Eye (tissue), 1 donor: ENCODE data around the gene CACNA1A.
"Not testable (repeated sequence)": the region's sequence is repeated elsewhere in the genome, so short reads cannot be mapped to it uniquely, and the experiment has no call there.

Source experiments
- DNase-seq: peaks from one replicate; pipeline ENCODE4 v3.0.0-alpha.2; 2015

Gene CACNA1A

DNA sequence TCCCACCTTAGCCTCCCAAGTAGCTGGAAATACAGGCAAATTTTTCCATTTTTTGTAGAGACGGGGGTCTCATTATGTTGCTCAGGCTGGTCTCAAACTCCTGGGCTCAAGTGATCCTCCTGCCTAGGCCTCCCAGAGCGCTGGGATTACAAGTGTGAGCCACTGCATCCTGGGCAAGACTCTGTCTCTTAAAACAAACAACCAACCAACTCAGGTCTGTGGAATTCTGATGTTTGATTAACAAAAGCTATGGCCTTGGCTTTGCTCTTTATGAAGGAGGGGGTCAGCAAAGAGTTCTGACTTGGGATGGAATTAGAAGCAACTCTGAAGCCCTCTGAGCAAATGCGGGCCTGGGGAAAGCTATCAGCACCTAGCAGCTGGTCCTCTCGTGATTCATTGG is 238.4 kb downstream of the CACNA1A start:
- no peak for DNase-seq

DNA sequence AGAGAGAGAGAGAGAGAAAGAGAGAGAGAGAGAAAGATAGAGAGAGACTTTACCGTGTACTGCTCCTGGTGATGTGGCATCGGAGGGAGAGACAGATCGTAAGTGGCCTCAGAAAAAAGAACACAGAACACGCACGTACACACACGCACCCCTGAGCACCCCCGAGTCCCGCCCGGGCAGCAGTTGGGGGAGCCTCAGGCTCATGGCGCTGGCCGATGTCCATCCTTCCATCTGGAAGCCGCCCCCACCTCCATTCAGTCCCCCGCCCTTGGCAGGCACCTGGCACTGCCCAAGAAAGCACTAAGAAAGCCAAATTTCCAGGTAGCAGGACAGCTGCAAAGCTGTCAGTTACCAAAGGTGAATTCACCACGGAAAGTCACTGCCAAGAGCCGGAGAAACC is 239.1 kb downstream of the CACNA1A start:
- DNase-seq: no peak

DNA sequence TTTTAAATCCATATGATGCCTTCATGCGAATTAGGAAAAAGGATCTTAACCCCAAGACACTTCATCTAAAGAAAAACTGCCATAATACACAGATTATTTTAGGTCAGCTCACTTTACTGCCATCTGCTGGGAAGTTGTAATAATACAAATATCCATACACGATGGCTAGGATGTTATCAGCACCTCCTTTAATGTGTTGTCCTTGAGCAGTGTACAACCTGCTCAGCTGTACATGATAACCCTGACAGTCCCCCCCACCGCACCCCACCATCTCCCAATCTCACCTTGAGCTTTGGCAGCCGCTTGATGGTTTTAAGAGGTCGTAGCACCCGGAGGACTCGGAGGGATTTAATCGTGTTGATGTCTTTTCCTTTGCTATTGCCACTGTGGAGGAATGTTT is 243.8 kb downstream of the CACNA1A start:
- DNase-seq: peak; percentile 78

DNA sequence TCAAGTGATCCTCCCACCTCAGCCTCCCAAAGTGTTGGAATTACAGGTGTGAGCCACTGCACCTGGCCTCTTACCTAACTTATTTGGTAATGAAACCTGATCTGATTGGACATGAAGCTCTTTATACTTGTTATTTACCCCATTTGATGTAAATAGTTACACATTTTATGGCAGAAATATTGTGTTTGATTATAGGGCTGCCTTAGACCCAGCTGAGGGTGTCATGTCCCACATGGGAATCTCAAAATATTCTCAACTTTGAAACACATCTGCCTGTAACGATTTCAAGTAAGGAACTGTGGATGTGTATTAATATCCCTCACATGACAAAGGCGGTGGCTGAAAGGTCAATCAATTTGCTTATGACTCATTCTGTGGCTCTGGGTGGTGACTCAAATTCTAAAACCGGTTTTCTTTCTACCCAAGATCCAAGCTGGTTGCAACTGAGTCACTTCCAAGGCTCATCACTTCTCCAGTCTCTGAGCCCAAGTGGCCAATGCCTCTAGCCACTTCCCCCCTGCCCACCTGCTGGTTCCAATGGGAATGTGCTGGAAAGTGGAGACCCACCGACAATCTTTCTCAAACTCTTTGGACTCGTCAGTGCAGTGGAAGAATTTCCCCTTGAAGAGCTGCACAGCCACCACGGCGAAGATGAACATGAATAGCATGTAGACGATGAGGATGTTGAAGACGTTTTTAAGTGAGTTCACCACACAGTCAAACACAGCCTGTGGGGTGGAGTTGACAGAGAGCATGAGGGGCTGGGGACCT is 245.2 kb downstream of the CACNA1A start:
- no peak for DNase-seq

DNA sequence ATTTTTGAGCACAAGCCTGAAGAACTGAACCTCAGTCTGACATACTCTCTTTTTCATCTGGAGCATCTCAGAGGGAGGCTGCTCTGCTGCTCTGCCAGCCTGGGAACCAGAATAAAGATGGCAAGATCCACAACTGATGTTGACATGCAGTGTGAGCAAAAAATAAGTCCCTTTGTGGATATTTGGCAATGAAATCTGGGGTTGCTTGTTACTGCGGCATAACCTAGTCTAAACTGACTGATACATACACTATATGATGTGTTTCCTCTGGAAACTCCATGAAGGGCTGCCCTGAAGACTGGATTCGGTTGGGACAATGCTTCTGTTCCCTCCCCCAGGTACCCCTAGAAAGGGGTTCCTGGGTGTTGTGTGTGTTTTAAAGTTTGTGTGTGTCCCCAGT is 249.4 kb downstream of the CACNA1A start:
- no peak for DNase-seq

DNA sequence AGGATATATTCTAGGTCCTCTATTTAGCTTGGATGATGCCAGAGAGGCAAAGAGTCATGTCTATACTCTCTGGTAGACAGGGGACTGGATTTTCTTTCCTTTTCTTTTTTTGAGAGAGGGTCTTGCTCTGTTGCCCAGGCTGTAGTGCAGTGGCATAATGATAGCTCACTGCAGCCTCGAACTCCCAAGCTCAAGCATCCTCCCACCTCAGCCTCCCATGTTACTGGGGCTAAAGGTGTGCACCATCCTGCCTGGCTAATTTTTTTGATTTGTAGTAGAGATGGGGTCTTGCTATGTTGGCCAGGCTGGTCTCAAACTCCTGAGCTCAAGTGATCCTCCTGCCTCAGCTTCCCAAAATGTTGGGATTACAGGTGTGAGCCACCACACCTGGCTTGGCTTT is 249.9 kb downstream of the CACNA1A start:
- not testable (repeated sequence) for DNase-seq

DNA sequence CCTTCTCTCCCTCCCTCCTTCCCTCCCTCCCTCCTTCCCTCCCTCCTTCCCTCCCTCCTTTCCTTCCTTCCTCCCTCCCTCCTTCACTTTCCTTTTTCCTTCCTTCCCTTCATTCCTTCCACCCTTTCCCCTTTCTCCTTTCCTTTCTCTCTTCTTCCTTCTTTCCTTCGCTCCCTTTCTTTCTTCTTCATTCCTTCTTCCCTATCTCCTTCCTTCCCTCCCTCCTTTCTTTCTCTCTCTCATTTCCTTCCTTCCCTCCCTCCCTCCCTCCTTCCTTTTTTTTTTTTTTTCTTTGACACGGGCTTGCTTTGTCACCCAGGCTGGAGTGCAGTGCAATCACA is 250.6 kb downstream of the CACNA1A start:
- no peak for DNase-seq

DNA sequence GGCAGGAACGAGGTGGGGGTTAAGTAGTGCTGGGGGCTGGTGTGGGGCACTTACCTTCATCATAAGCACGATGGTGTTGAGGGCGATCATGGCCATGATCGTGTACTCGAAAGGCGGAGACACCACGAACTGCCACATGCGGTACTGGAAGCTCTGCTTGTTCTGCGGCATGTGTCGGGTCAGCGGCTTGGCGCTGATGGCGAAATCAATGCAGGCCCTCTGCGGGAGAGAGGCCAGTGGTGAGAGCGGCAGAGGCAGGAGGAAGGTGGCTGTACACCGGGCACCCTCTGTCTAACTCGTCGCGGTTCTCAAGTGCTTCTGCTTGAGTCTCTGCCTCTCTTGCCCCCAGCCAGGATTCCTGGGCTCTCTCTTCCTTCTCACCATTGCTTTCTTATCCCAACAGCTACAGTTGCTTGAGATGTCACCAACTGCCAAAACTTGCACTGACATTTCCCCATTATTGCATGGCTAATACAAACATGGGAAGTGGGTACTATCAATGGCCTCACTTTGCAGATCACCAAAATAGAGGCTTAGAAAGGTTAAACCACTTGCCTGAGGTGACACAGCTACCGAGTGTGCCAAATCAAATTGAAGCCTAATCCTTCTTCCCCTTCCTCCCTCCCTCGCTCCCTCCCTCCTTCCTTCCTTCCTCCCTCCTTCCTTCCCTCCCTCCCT is 251.1 kb downstream of the CACNA1A start:
- no peak for DNase-seq

DNA sequence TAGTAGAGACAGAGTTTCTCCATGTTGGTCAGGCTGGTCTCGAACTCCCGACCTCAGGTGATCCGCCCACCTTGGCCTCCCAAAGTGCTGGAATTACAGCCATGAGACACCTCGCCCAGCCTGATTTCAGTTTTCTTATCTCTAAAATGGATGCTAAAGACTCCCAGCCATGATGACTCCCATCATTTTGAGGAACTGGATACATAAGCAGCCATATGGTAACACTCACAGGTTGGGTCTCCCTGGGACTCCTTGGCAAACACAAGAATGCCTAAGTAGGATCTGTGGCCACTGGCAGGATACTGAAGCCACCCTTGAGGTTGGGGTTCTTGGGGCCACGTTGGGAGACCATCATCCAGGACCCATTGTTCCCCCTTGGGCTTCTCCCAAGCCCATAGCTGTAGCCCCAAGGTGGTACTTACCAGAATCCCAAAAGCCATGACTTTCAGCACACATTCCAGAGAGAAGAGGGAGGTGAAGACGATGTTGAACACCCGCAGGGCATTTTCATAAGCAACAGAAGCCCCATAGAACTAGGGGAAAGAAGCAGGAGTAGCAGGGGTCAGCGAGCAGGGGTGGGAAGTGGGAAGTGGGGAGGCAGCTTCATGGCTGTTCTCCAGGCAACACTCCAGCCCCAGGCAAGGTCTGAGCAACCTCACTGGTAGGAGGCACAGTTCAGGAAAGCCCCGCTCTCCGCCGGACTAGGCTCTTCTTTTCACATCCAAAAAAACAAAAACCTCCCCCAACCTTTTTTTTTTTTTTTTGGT is 253.5 kb downstream of the CACNA1A start:
- no peak for DNase-seq

DNA sequence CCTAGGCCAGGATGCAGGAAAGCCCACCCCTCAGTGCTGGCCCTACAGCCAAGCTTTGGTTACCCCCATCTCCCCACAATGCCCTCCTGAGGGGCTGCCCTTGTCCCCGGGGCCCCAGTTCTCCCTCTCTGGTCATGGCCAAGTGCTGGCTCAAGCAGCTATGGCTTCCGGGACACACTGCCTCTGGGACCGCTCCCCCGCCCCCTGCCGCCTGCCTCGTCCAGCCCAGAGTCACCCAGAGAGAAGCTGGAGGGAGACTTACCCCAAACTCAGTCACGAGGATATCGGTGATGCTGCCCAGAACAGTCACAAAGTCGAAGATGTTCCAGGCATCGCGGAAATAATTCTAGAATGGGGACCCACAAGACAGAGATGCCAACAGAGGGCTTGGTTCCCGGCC is 261.4 kb downstream of the CACNA1A start:
- DNase-seq: no peak

DNA sequence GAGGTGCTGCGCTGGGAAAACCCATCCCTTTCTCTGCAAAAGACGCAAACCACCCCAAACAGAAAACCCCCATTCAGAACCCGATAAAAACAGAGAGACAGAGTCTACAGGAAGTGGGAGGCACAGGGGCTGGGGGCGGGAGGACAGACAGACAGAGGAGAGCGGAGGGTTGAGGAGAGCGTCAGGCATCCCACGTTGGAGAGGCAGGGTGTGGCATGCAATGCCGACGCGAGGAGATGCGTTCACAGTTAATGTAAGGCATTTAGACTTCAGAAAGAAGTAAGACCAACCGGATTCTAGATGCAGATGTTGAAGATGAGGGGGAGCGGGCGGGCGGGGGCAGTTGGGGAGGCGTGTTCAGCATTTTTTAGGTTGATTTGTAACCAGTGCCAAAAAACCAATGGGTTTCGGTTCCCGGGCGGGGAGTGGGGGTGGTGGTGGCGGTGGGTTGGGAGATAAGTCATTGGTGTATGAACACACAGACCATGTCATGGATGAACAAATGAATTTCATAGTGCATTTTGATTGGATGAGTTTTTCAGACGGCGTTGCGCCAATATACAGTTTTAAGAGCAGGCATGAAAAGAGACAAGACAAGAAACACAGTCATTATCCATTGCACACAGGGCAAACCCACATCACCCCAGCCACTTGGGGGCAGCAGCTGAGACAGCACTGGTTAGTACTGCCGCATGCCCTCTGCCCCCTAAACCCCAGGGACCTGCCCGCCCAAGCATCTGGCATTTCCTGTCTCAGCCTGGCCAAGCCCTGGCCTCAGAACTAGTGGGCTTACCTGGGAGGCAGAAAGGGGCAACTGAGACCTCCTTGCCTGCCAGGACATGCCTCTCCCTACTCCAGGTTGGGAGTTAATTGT is 264.8 kb downstream of the CACNA1A start:
- no peak for DNase-seq

DNA sequence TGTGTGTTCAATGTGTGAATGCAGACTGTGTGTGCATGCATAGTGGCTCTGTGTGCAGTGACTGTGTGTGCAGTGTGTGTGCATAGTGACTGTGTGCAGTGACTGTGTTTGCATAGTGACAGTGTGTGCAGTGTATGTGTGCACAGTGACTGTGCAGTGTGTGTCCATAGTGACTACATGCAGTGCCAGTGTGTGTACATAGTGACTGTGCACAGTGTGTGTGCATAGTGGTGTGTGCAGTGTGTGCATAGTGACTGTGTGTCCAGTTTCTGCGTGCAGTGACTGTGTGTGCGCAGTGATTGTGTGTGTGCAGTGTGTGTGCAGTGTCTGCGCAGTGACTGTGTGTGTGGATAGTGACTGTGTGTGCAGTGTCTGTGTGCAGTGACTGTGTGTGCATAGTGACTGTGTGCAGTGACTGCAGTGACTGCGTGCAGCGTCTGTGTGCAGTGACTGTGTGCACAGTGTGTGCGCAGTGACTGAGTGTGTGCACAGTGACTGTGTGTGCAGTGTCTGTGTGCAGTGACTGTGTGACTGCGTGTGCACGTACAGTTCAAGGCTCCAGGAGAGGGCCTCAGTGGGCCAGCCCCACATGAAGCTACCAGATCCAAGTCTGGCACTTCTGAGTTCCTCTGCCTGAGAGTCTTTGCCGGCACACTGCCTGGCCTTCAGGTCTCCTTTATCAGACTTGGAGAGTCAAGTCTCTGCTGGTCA is 265.8 kb downstream of the CACNA1A start:
- DNase-seq: no peak

DNA sequence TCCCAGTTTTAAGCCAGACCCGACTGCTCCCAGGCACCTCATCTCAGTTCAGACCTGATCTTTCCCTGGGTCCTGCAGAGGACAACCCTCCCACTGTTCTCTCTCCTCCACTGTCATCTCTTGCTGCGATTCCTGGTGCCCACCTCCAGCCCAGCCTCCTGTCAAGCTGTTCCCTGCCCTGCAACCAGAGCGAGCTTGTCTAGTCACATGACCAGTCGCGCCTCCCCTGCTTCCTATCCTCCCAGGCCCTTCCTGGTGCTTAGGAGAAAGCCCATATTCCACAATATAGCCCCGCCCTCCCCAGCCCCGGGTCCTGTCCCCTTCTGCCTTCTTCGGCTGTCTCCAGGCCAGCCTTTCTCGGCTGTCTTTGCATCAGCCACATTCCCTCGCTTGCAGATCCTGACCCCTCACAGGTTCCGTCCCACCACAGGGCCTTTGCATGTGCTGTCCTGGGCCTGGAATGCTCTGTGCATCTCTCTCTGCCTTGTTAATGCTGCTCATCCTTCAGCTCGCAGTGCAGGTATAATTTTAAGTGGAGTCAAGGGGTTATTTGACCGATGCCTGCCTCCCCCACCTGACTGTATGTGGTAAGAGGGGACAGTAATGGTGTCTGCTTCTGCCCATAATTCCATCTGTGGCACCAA is 267.3 kb downstream of the CACNA1A start:
- DNase-seq: no peak

DNA sequence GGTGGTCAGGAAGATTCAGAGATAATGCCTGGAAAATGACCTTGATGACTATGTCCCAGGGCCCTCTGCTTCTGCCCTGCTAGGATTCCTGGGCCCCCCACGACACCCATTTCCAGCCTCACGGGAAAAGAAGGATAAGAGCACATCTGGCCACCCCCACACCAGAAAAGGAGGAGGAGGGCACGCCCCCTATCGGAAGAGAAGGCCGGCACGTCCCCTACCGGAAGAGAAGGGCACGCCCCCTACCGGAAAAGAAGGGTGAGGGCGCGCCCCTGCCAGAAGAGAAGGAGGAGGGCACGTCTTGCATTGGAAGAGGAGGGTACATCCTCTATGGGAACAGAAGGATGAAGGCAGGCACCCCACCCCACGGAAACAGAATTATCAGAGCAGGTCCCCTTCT is 271.8 kb downstream of the CACNA1A start:
- peak; percentile 26 for DNase-seq

DNA sequence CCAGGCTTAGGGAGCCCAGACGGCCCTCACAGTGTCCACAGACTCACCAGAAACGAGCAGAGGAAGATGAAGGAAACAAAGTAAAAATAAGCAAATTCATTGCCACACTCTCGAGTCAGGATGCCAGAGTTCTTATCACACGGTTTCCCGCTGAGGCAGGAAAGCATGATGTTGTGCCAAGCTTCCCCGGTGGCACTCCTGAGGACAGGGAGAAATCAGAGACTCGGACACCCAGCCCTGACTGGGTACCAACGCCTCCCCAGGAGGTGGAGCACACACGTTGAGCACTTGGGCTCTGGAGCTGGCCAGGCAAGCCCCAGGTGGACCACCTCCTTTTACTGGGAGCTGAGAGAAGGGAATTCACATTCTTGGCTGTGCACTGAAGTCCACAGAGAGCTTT is 274.6 kb downstream of the CACNA1A start:
- DNase-seq: no peak

DNA sequence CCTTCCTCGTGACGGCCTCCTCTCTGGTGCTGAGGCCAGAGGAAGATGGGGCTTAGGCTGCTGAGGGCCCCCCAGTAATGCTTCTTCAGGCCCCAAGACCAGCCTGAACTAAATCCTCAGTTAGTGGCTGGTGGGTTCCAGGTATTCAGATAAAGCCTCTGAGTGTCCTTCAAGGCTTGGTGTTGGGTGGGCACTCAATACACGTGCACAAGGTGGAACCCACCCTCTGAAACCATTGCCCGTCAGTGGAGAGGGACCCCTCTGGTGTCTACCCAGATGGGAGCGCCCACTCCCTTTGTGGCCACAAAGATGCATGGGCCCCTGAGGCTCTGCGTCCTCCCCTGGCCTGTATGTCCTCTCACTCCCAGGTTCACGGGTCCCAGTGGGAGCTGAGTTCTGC is 277.0 kb downstream of the CACNA1A start:
- DNase-seq: no peak

DNA sequence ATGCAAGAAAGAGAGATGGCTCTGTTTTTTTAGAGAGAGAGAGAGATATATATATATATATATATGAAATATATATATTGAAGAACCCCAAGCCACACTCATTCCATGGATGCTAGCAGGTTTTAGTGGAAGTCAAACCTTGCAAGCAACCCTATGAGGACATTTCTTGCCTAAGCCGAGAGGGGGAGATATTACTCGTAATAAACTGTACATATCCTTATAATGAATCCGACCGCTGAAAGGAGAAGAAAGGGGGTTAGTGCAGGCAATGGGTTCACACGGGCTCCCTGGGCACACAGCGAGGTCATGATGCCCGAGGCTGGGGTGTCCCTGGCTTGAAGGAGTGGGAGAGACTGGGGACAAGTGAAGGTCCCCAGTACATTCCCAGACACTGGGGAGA is 277.7 kb downstream of the CACNA1A start:
- DNase-seq: no peak

DNA sequence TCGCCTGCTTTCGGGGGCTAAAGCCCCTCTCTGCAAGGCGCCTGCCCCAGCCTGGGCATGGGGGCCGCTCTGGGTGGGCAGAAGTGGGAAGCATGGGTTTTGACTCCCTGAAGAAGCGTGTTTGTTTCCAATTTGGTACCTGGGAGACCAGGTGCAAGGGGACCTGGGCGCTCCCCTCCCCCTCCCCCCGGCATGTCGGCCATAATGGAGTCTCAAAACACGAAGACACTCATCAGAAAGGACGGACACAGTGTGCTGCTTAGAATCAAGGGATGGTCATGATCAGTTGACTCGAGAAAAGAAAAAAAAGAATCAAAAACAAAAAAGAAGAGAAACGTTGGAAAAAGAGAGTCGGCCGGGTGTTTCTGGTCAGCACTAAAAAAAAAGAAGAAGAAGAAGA is 279.3 kb downstream of the CACNA1A start:
- no peak for DNase-seq

DNA sequence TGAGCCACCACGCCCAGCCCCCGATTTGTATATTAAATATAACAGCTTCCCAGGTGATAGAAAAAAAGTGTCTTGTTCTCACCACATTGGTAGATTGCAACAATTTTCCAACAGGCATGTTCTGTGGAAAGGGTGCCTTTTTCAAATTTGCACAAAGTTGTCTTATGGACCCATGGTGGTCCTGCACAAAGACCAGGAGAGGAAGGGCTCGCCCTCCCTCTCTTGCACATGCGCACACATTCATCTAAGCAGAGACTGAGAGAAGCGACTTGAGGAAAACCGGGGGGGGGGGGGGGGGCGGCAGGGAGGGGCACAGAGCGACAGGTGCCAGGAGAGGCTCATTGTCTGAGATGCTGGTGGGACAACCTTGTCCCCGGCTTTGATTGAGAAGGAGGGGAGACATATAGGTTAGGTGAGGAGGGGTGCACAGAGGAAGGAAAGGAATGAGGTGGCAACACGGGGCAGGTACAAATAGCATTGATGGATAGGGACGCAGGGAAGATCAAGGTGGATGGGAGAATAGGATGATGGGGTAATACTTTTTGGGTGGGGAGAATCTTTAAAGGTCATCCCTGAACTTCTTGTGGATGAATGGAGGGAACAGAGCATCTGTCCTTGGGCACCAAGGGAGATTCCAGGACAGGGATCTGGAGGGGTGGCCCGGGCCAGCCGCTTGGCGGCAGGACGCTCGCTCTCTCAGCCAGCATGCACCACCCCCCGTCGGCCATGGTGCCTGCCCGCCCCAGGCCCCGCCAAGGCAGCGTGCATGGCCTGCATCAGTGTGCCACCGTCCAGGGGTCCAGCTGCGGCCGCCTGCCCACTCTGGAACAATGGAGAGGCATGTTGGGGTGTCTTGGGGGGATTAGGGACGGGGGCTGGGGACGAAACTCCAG is 280.1 kb downstream of the CACNA1A start:
- DNase-seq: no peak

DNA sequence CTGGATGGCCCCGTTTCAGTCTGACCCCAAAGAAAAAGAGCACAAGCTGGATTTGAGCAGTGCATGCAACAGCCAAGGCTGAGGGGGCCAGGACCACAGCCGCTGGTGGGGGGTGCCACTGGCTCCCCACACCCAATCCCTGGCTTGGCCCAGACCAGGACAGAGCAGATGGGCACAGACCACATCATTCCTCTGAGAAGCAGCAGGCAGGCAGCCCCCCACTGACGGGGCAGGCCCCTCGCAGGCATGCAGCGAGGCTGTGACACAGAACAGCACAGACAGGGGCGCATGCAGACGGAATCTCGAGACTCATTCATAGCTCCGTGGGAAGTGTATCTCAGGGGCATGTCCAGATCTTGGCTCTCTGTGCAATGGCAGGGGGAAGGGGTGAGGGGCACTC is 281.2 kb downstream of the CACNA1A start:
- no peak for DNase-seq

DNA sequence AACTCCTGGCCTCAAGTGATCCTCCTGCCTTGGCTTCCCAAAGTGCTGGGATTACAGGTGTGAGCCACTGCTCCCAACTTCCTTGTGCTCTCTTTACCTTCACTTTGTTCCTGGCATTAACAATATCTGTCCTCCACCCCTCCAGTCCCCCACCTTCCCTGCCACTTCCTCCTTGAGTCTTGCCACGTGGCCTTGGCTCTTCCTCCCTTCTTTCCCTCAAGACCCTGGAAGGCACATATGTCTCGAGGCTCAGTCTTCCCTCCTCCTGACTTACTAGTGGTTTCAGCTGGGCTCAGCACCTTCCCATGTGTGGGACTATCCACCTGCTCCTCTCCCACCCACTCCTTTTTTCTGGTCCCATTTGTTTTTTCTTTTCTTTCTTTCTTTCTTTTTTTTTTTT is 285.4 kb downstream of the CACNA1A start:
- no peak for DNase-seq
